Right ventricle myocardium inferior (tissue), 1 donor: ENCODE measurements around the gene ILF2. TPM values are rescaled to one million over a fixed set of nuclear protein-coding genes. Genes with fewer than 3 reads are reported as not detected.
"Not testable (repeated sequence)": the region's sequence is repeated elsewhere in the genome, so short reads cannot be mapped to it uniquely, and the experiment has no call there.

Source experiments
- ATAC-seq: fragments of 200-7000 bp; cut with Tn5 transposase; one replicate; pipeline ENCODE4 v1.9.1; 2020; ENCODE audit warnings: mild to moderate bottlenecking, moderate library complexity
- DNase-seq: peaks from one replicate; pipeline ENCODE4 v3.0.0; 2021; ENCODE audit errors: missing footprints
- intact Hi-C: fragments of 100-400 bp; cut with DNase I; formaldehyde crosslinking; loops from one replicate; pipeline ENCODE4 v1.11.0; 2022
- total RNA-seq: library from RNA; stranded (reverse); fragmentation: NEBNext Ultra II Directional; extraction: Animal tissue kit (Norgen Biotek cat#: 25700); gene quantifications from one replicate; pipeline ENCODE4 v1.2.1, GENCODE V29; 2021
- donor health status: DM: no; HTN: yes; CAD: no; lungs with severe emphysema.

The ILF2 gene
- total RNA-seq, 1 donor from 2014 or later, result 60.4 TPM

GRCh38 chr1:153683854-153684253 lies 13.1 kb upstream of the ILF2 start:
- DNase-seq (no peak), ATAC-seq (no peak)
- intact Hi-C loops, result no loop called here

GRCh38 chr1:153682730-153683129 lies 11.9 kb upstream of the ILF2 start:
- DNase-seq (no peak), ATAC-seq (no peak)
- intact Hi-C loops, result no loop called here

- ATAC-seq, result no peak
- DNase-seq, result no peak
- intact Hi-C loops, result no loop called here
These were observed 9.3 kb upstream of the ILF2 start for GRCh38 chr1:153680120-153680403.

GRCh38 chr1:153679337-153680119 lies 8.7 kb upstream of the ILF2 start:
- ATAC-seq (peak; percentile 45), DNase-seq (no peak)
- intact Hi-C loops, result loop anchor here (2.0 to 10.0 kb wide), 2 partner anchors 93 to 325 kb away; partner anchors contain the start of gene S100A9

DNA sequence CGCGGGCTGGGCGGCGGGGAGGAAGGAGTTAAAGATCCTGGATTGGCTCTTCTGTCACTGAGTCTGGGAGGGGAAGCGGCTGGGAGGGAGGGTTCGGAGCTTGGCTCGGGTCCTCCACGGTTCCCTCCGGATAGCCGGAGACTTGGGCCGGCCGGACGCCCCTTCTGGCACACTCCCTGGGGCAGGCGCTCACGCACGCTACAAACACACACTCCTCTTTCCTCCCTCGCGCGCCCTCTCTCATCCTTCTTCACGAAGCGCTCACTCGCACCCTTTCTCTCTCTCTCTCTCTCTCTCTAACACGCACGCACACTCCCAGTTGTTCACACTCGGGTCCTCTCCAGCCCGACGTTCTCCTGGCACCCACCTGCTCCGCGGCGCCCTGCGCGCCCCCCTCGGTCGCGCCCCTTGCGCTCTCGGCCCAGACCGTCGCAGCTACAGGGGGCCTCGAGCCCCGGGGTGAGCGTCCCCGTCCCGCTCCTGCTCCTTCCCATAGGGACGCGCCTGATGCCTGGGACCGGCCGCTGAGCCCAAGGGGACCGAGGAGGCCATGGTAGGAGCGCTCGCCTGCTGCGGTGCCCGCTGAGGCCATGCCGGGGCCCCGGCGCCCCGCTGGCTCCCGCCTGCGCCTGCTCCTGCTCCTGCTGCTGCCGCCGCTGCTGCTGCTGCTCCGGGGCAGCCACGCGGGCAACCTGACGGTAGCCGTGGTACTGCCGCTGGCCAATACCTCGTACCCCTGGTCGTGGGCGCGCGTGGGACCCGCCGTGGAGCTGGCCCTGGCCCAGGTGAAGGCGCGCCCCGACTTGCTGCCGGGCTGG lies 7.9 kb upstream of the ILF2 start, which contains the start of gene NPR1:
Gene NPR1, plus strand, starts transcription at position 170 of the 818 bp plus-strand sequence. Its CDS starts 421 bp downstream, at position 591.
- intact Hi-C loops, result loop anchor here (1.0 to 10.0 kb wide), 3 partner anchors 71 to 324 kb away; partner anchors contain the start of gene S100A9
- ATAC-seq (peak; percentile 79), DNase-seq (no peak)

GRCh38 chr1:153677718-153678518 lies 7.1 kb upstream of the ILF2 start:
- no peak for DNase-seq
- intact Hi-C loops, result loop anchor here (1.0 to 10.0 kb wide), 4 partner anchors 71 to 323 kb away; partner anchors contain the start of genes RAB13 and S100A9

GRCh38 chr1:153673511-153673910 lies 2.7 kb upstream of the ILF2 start:
- intact Hi-C loops, result loop anchor here (5.0 to 10.0 kb wide), 2 partner anchors 101 to 319 kb away; partner anchors contain the start of gene S100A9
- DNase-seq (no peak), ATAC-seq (no peak)

More at GRCh38 chr1:153677718-153678518, 7.1 kb upstream of the ILF2 start:
- peak; percentile 74 for ATAC-seq

DNA sequence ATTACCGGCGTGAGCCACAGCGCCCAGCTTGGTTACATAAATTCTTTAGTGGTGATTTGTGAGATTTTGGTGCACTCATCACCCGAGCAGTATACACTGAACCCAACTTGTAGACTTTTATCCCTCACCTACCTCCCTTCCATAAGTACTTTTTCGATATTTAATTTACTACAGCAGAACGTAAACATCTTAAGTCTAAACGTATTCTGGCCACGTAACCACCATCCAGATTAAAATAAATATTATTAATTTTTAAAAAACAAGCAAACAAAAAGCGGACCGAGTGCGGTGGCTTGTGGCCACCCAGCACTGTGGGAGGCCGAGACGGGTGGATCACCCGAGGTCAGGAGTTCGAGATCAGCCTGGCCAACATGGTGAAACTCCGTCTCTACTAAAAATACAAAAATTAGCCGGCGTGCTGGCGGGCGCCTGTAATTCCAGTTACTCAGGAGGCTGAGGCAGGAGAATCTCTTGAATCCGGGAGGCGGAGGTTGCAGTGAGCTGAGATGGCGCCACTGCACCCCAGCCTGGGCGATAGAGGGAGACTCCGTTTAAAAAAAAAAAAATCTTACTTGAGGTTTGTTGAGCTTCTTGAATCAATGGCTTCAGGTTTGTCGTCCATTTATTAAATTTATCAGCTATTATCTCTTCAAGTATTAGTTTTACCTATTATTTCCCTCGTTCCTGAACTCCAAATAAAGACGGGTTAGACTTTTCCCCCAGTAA lies 998 bp upstream of the ILF2 start:
- ATAC-seq, result peak; percentile 15
- intact Hi-C loops, result loop anchor here (2.0 to 10.0 kb wide), 3 partner anchors 37 to 317 kb away; partner anchors contain the start of genes CHTOP and S100A9
- DNase-seq, result not testable (repeated sequence)

DNA sequence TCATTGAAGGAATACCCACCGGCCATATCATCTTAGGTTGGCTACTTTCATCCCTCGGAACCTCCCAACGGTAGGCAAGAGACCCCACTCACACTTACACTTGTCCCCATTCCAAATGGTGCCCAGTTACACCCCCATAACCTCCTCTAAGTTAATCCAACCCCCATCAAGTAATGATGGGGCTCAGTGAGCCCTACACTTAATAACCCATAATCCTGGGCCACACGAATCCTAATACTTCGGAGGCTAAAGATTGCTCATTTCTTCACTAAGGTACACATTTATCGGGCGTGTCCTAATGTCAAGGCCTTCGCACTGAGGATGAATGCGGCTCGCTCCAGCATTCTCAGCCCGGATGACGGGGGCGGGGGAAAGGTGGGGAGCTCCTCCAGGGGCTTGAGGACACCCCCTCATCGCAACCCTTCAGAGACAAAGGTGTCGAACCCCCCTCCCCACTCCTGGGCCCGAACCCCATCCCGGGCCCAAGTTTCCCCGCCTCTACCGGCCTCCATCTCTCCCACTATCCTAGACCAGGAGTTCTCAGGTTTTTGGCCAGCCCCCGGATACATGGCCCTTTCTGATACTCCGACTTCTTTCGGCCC lies 435 bp downstream of the ILF2 start:
- peak; percentile 18 for ATAC-seq
- DNase-seq, result no peak
- intact Hi-C loops, result loop anchor here (2.0 to 10.0 kb wide), 3 partner anchors 36 to 316 kb away; partner anchors contain the start of genes CHTOP and S100A9

- intact Hi-C loops, result loop anchor here (2.0 to 10.0 kb wide), 3 partner anchors 35 to 315 kb away; partner anchors contain the start of genes CHTOP and S100A9
- DNase-seq (no peak), ATAC-seq (no peak)
These were observed 1.2 kb downstream of the ILF2 start for GRCh38 chr1:153669606-153670005.

- intact Hi-C loops, DNase-seq: not testable (repeated sequence)
These were observed 2.1 kb downstream of the ILF2 start for GRCh38 chr1:153668672-153669071.

GRCh38 chr1:153667439-153667838 lies 3.4 kb downstream of the ILF2 start:
- no peak for DNase-seq
- intact Hi-C loops, result no loop called here
- ATAC-seq, result no peak

More at GRCh38 chr1:153668672-153669071, 2.1 kb downstream of the ILF2 start:
- not testable (repeated sequence) for ATAC-seq

GRCh38 chr1:153663211-153663610 lies 7.6 kb downstream of the ILF2 start:
- no peak for DNase-seq
- intact Hi-C loops, result no loop called here
- no peak for ATAC-seq

DNA sequence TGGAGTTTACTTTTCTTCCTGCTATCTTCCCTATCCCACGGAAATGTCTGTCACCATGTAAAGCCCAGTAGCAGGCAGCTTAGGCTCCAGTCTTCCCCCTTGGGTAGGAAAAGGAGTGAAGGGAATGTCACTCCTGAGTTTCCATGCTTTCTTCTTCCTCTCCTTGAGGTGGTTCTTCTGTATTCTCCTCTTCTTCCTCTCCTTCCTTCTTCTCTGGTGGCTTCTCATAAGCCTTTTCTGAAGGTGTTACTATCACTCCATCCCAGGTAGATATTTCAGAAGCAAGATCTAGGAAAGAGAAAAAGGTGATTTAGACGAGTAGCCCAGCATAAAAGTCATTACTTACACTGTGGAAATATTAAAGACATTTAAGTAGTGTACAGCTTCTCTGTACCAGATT lies 8.5 kb downstream of the ILF2 start:
- intact Hi-C loops, result no loop called here
- no peak for ATAC-seq
- no peak for DNase-seq

DNA sequence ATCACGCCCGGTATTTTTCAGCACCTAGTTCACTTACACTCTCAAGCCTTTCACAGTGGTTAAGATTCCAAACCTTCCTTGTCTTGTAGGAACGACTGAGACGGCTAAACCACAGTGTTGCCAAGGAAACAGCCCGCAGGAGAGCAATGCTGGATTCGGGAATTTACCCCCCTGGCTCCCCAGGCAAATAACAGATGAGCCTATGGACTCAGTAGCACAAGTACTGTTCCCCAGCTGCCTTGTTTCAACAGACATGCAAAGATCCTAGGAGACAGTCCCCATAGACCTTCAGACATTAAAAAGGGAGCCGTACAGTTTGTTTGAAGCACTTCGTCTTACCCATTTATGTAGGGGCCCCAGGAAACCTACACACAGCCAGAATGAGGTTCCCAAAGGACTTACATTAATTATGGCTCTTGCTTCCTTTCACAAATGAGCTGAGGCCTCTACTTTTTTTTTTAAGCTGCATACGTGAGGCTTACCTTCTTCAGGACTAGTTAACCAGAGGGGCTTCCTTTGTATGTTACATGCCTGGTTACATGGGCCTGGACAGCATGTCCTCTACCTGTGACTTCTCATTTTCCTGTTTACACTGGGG lies 9.6 kb downstream of the ILF2 start:
- ATAC-seq (no peak), DNase-seq (no peak)
- intact Hi-C loops, result no loop called here

GRCh38 chr1:153659656-153660055 lies 11.1 kb downstream of the ILF2 start:
- no peak for DNase-seq
- intact Hi-C loops, result loop anchor here (5.0 to 10.0 kb wide), 2 partner anchors 87 to 145 kb away; no protein-coding TSS in a partner anchor
- no peak for ATAC-seq

GRCh38 chr1:153659175-153659534 lies 11.6 kb downstream of the ILF2 start:
- no peak for ATAC-seq
- no peak for DNase-seq
- intact Hi-C loops, result loop anchor here (5.0 to 10.0 kb wide), 2 partner anchors 87 to 144 kb away; no protein-coding TSS in a partner anchor
